Measurements from ENCODE around the gene SELENBP1. TPM values are rescaled to one million over a fixed set of nuclear protein-coding genes. Genes with fewer than 3 reads are reported as not detected.
"Not testable (repeated sequence)": the region's sequence is repeated elsewhere in the genome, so short reads cannot be mapped to it uniquely, and the experiment has no call there.

Gene SELENBP1
- polyA plus RNA-seq, 1 donor = 97.9 TPM

GRCh38 chr1:151364996-151365395, 7.5 kb downstream of the SELENBP1 start:
- Histone ChIP-seq H3K27me3 (ENCODE audit: control insufficient read depth, insufficient read depth, low read length) (no peaks in the 10 kb centered on the region), H3K27ac (ENCODE audit: low read length) (no peak overlapping the region), H3K4me3 (ENCODE audit: low read length) (no peak overlapping the region), H3K4me1 (ENCODE audit: control insufficient read depth, insufficient read depth, low read length) (peaks cover 6% of the 10 kb centered on the region), H3K9me3 (ENCODE audit: control insufficient read depth, low read depth, low read length) (peaks cover 10% of the 10 kb centered on the region), H3K36me3 (ENCODE audit: control insufficient read depth, insufficient read depth, low read length) (peaks cover 55% of the 10 kb centered on the region)
- WGBS (ENCODE audit: insufficient coverage, low lambda C conversion rate) = no CpG with 5 or more reads among the region's 4 CpGs
- no peak for DNase-seq

GRCh38 chr1:151362308-151363155, 10.0 kb downstream of the SELENBP1 start:
- H3K36me3 ChIP-seq (ENCODE audit: control insufficient read depth, insufficient read depth, low read length) = peaks cover 41% of the 10 kb centered on the region
- no peaks in the 10 kb centered on the region for H3K4me1 ChIP-seq (ENCODE audit: control insufficient read depth, insufficient read depth, low read length)
- H3K27me3 ChIP-seq (ENCODE audit: control insufficient read depth, insufficient read depth, low read length) = no peaks in the 10 kb centered on the region
- WGBS (ENCODE audit: insufficient coverage, low lambda C conversion rate) = no CpG with 5 or more reads among the region's 3 CpGs
- H3K9me3 ChIP-seq (ENCODE audit: control insufficient read depth, low read depth, low read length) = peaks cover 10% of the 10 kb centered on the region
- no peak overlapping the region for H3K4me3 ChIP-seq (ENCODE audit: low read length)
- no peak overlapping the region for H3K27ac ChIP-seq (ENCODE audit: low read length)
- DNase-seq = no peak

GRCh38 chr1:151361883-151362282, 10.6 kb downstream of the SELENBP1 start:
- no peak for DNase-seq
- Histone ChIP-seq H3K4me3 (ENCODE audit: low read length) (no peak overlapping the region), H3K4me1 (ENCODE audit: control insufficient read depth, insufficient read depth, low read length) (no peaks in the 10 kb centered on the region), H3K36me3 (ENCODE audit: control insufficient read depth, insufficient read depth, low read length) (peaks cover 39% of the 10 kb centered on the region), H3K27ac (ENCODE audit: low read length) (no peak overlapping the region), H3K9me3 (ENCODE audit: control insufficient read depth, low read depth, low read length) (peaks cover 10% of the 10 kb centered on the region), H3K27me3 (ENCODE audit: control insufficient read depth, insufficient read depth, low read length) (no peaks in the 10 kb centered on the region)

- Histone ChIP-seq H3K4me3 (ENCODE audit: low read length) (no peak overlapping the region), H3K4me1 (ENCODE audit: control insufficient read depth, insufficient read depth, low read length) (no peaks in the 10 kb centered on the region), H3K27ac (ENCODE audit: low read length) (no peak overlapping the region), H3K27me3 (ENCODE audit: control insufficient read depth, insufficient read depth, low read length) (no peaks in the 10 kb centered on the region), H3K9me3 (ENCODE audit: control insufficient read depth, low read depth, low read length) (peaks cover 3% of the 10 kb centered on the region), H3K36me3 (ENCODE audit: control insufficient read depth, insufficient read depth, low read length) (no peaks in the 10 kb centered on the region)
- no peak for DNase-seq
- 71% methylated on average over 1 of the region's 2 CpGs for WGBS (ENCODE audit: insufficient coverage, low lambda C conversion rate)
These were observed 15.8 kb downstream of the SELENBP1 start for GRCh38 chr1:151356696-151357095.

- Histone ChIP-seq H3K9me3 (ENCODE audit: control insufficient read depth, low read depth, low read length) (peaks cover 5% of the 10 kb centered on the region), H3K27ac (ENCODE audit: low read length) (no peak overlapping the region), H3K27me3 (ENCODE audit: control insufficient read depth, insufficient read depth, low read length) (no peaks in the 10 kb centered on the region), H3K4me1 (ENCODE audit: control insufficient read depth, insufficient read depth, low read length) (peaks cover 4% of the 10 kb centered on the region), H3K4me3 (ENCODE audit: low read length) (no peak overlapping the region), H3K36me3 (ENCODE audit: control insufficient read depth, insufficient read depth, low read length) (no peaks in the 10 kb centered on the region)
- 100% methylated on average over 1 of the region's 6 CpGs for WGBS (ENCODE audit: insufficient coverage, low lambda C conversion rate)
- DNase-seq = no peak
These were observed 20.3 kb downstream of the SELENBP1 start for GRCh38 chr1:151352021-151352718.

DNA sequence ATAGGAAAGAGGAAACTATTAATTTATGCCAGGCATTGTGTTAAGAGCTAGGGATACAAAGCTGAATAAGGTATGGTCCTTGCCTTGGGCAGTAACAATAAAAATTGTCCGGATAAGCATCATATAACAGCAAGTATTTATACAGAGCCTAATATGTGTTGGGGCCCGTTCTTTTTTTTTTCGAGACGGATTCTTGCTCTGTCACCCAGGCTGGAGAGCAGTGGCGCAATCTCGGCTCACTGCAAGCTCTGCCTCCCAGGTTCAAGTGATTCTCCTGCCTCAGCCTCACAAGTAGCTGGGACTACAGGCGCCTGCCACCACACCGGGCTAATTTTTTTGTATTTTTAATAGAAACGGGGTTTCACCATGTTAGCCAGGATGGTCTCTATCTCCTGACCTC, 22.2 kb downstream of the SELENBP1 start:
- not testable (repeated sequence) for H3K27ac ChIP-seq (ENCODE audit: low read length); H3K4me3 ChIP-seq (ENCODE audit: low read length); H3K9me3 ChIP-seq (ENCODE audit: control insufficient read depth, low read depth, low read length); H3K36me3 ChIP-seq (ENCODE audit: control insufficient read depth, insufficient read depth, low read length); DNase-seq; H3K27me3 ChIP-seq (ENCODE audit: control insufficient read depth, insufficient read depth, low read length); H3K4me1 ChIP-seq (ENCODE audit: control insufficient read depth, insufficient read depth, low read length)
- no CpG with 5 or more reads among the region's 9 CpGs for WGBS (ENCODE audit: insufficient coverage, low lambda C conversion rate)

DNA sequence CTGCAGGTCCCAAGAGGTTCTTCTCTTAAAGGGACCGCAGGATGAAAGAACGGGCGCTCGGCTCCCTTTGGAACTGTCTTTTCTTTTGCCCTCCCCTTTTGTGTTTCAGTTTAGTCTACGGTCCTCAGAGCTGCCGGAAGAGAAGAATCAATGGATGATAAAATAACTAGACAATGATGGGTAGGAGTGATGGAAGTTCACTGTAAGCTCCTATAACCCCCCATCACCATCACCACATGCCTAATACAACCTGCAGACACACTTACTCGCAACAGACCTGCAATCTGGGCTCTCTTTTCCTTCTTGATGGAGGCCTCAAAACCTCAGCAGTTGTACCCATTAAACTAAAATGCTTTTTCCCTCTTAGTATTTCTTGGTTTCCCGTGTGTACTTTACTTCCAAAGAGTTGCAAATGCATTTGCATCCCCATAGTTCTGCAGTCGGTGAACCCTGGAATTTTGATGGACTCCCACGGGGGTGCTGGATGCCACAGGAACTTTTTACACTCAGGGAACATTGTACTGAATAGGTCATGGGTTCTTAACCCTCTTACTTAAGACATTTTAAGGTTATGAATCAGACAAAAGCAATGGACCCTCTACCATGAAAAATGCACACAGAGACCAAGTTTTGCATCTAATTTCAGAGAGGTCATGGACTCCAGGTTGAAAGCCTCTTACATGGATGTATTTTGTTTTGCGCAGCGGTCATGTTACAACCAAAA, 24.8 kb downstream of the SELENBP1 start:
- Histone ChIP-seq H3K9me3 (ENCODE audit: control insufficient read depth, low read depth, low read length) (peaks cover 5% of the 10 kb centered on the region), H3K27me3 (ENCODE audit: control insufficient read depth, insufficient read depth, low read length) (no peaks in the 10 kb centered on the region), H3K36me3 (ENCODE audit: control insufficient read depth, insufficient read depth, low read length) (peaks cover 23% of the 10 kb centered on the region), H3K4me1 (ENCODE audit: control insufficient read depth, insufficient read depth, low read length) (peaks cover 9% of the 10 kb centered on the region), H3K4me3 (ENCODE audit: low read length) (peak overlapping the region; percentile 76), H3K27ac (ENCODE audit: low read length) (peak overlapping the region; percentile 97)
- DNase-seq = no peak
- 27% methylated on average over 3 of the region's 12 CpGs for WGBS (ENCODE audit: insufficient coverage, low lambda C conversion rate)

DNA sequence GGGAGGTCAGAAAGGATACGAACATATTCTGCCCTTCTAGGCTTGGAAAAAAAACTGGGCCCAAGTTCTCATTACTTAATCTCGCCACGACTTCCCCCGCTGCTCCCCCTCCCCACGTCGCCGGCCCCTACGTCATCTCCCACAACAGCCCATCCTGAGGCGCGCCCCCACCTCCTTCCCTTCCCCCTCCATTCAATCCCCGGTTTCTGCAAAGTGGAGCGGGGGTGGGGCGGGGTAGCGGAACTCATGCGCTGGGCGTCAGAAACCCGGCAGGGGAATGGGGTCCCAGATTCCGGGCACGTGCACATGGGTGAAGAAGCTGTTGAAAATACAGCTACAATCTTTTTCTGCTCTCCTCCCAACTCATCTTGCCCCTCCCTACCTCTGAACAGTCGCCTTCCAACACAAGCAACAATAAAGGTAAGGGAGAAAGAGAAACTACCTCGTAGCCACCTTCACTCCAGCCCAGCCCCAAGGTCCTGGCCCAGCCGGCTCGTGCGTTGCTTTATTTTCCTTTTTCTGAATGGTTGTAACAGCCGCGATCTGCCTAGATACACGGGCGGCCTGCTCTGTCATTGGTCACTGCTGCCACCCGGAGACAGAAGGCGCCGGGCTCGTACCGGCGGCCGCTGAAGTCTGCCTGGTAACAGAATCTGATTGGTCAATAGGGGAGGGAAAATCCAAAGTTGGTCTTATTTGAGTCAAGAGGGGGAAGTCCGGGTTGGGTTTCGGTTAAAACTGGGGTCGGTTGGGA, 25.6 kb downstream of the SELENBP1 start, which contains the start of gene RFX5:
Gene RFX5 (minus strand): TSS at position 484 of the 754 bp plus-strand sequence. CDS start 932 bp downstream, outside the sequence.
- peak; percentile 97 to 99 for DNase-seq
- peaks cover 31% of the 10 kb centered on the region for H3K36me3 ChIP-seq (ENCODE audit: control insufficient read depth, insufficient read depth, low read length)
- H3K9me3 ChIP-seq (ENCODE audit: control insufficient read depth, low read depth, low read length) = peaks cover 5% of the 10 kb centered on the region
- peak within 1 kb of the TSS; percentile 97 for H3K27ac ChIP-seq (ENCODE audit: low read length)
- peaks cover 9% of the 10 kb centered on the region for H3K4me1 ChIP-seq (ENCODE audit: control insufficient read depth, insufficient read depth, low read length)
- WGBS (ENCODE audit: insufficient coverage, low lambda C conversion rate) = no CpG with 5 or more reads among the region's 38 CpGs
- H3K4me3 ChIP-seq (ENCODE audit: low read length) = peak within 1 kb of the TSS; percentile 76
- H3K27me3 ChIP-seq (ENCODE audit: control insufficient read depth, insufficient read depth, low read length) = no peaks in the 10 kb centered on the region

DNA sequence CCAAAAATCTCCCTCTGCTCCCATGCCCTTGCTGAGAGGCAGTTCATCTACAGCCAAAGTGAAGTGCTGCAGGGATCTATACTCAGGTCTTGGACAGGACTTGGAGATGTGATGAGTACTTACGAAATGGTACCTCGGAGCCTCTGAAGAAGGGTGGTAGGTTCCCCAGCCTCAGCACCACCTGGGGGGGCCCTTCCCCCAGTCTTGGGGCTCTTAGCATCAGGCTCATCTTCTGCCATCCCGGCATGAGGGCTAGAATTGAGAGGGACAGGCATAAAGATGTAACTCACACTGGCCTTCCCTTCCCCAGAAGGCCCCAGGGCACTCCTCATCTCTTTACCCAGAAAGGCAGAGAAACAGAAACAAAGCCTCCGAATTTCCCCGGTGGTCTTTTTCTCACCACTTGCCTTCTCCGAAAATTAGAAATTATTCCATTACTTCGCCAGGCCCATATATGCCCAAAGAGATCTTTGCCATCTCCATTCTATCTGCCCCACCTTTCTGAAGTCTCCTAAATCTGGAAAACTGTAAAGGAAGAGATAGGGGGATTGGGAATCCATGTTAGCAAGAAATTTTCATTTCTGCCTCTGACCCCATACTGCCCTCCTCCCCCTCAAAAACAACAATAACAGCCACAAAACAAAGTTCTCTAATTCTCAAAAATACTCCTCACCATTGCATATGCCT, 26.3 kb downstream of the SELENBP1 start:
- H3K4me3 ChIP-seq (ENCODE audit: low read length) = peak overlapping the region; percentile 76
- H3K27ac ChIP-seq (ENCODE audit: low read length) = peak overlapping the region; percentile 97
- no peaks in the 10 kb centered on the region for H3K9me3 ChIP-seq (ENCODE audit: control insufficient read depth, low read depth, low read length)
- no peak for DNase-seq
- H3K4me1 ChIP-seq (ENCODE audit: control insufficient read depth, insufficient read depth, low read length) = peaks cover 9% of the 10 kb centered on the region
- WGBS (ENCODE audit: insufficient coverage, low lambda C conversion rate) = no CpG with 5 or more reads among the region's 7 CpGs
- peaks cover 35% of the 10 kb centered on the region for H3K36me3 ChIP-seq (ENCODE audit: control insufficient read depth, insufficient read depth, low read length)
- no peaks in the 10 kb centered on the region for H3K27me3 ChIP-seq (ENCODE audit: control insufficient read depth, insufficient read depth, low read length)
